Spleen (tissue), 7 donors: ENCODE data around the gene ACOX3.

ENCODE experiments used
- POLR2A ChIP-seq, 3 donors: fragments of 450-650 bp; IDR thresholded peaks; one replicate each; pipeline ENCODE4 v1.5.1; 2017; ENCODE audit warnings: antibody characterized with exemption in 3 of 3, mild to moderate bottlenecking in 1 of 3
- POLR2AphosphoS5 ChIP-seq, 3 donors: sonication (generic); formaldehyde crosslinking; IDR thresholded peaks; one replicate each; pipeline ENCODE4 v1.5.1; 2017; ENCODE audit warnings: antibody characterized with exemption in 3 of 3
- TF ChIP-seq, protein P1 (sequence below), 11 experiments: fragments of 200-600 bp in 7 of 11; fragments of 450-650 bp in 4 of 11; sonication (generic) in 4 of 11; IDR thresholded peaks in 8 of 11; conservative IDR thresholded peaks in 3 of 11; 1 replicate in 7 of 11; 2 replicates in 4 of 11; pipeline versions ENCODE4 v1.4.0 to v1.8.0; 2016 to 2021; ENCODE audit warnings: antibody characterized with exemption in 11 of 11, inconsistent platforms in 4 of 11, mild to moderate bottlenecking in 1 of 11
- donor health status: DM: no; HTN: no; CAD: no; lungs with moderate emphysema.
- donor health status: DM: no; HTN: no; CAD: no.
- donor health status: DM: no; HTN: no; CAD: no.

GRCh38 chr4:8434251-8435073 is 6.1 kb downstream of the ACOX3 start:
- TF ChIP-seq, protein P1, sequence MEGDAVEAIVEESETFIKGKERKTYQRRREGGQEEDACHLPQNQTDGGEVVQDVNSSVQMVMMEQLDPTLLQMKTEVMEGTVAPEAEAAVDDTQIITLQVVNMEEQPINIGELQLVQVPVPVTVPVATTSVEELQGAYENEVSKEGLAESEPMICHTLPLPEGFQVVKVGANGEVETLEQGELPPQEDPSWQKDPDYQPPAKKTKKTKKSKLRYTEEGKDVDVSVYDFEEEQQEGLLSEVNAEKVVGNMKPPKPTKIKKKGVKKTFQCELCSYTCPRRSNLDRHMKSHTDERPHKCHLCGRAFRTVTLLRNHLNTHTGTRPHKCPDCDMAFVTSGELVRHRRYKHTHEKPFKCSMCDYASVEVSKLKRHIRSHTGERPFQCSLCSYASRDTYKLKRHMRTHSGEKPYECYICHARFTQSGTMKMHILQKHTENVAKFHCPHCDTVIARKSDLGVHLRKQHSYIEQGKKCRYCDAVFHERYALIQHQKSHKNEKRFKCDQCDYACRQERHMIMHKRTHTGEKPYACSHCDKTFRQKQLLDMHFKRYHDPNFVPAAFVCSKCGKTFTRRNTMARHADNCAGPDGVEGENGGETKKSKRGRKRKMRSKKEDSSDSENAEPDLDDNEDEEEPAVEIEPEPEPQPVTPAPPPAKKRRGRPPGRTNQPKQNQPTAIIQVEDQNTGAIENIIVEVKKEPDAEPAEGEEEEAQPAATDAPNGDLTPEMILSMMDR (IDR thresholded peaks at IDR 0.05 in 8 of 11, conservative IDR thresholded peaks at IDR 0.05 in 3 of 11) = no peak
- TF ChIP-seq POLR2A (IDR thresholded peaks at IDR 0.05) (no peak), POLR2AphosphoS5 (IDR thresholded peaks at IDR 0.05) (no peak)
